GM23248 (cell line): ENCODE measurements around the gene ENAH.

Source experiments
- EZH2 ChIP-seq: fragments of 200-600 bp; sonication (generic); IDR thresholded peaks from 2 replicates; pipeline ENCODE4 v1.6.1; 2018; ENCODE audit warnings: antibody characterized with exemption, mild to moderate bottlenecking; ENCODE audit not compliant: insufficient read depth, poor library complexity, severe bottlenecking
- EZH2phosphoT487 ChIP-seq: fragments of 200-600 bp; sonication (generic); IDR thresholded peaks from 2 replicates; pipeline ENCODE4 v1.6.1; 2018; ENCODE audit warnings: antibody characterized with exemption, moderate library complexity, mild to moderate bottlenecking, low read depth; ENCODE audit not compliant: insufficient read depth

DNA sequence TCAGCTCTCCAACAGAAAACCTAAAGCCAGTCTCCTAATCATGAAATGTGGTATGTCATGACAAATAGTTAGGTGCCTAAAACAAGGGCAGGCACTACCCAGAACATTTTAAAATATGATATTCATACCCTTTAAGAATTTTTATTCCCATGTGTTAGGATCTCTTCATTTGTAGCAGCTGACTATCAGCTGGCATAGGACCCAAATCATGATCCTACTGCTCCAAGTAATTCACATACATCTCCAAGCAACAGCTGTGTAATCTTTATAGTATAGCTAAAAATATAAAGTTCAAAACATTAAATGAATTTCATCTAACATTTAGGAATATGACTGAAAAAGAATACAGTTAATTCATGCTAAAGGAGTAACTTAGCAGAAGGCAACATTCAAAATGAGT lies 57.5 kb downstream of the ENAH start:
- TF ChIP-seq EZH2phosphoT487 (no peak), EZH2 (no peak)
